Glutamatergic neuron (in vitro differentiated cells): ENCODE measurements around the gene TRPC6. TPM values are rescaled to one million over a fixed set of nuclear protein-coding genes. Genes with fewer than 3 reads are reported as not detected.

Source experiments
- DNase-seq: peaks from one replicate; pipeline ENCODE4 v3.0.0; 2022
- H3K27ac Mint-ChIP-seq: one replicate; pipeline ENCODE4 v1.8.0; 2020; ENCODE audit warnings: mild to moderate bottlenecking, mixed read lengths, inconsistent platforms; ENCODE audit not compliant: unreplicated experiment
- H3K27me3 Mint-ChIP-seq: one replicate; pipeline ENCODE4 v1.8.0; 2020; ENCODE audit warnings: mild to moderate bottlenecking, moderate library complexity, mixed read lengths, inconsistent platforms; ENCODE audit not compliant: unreplicated experiment
- H3K36me3 Mint-ChIP-seq: one replicate; pipeline ENCODE4 v1.8.0; 2020; ENCODE audit warnings: mild to moderate bottlenecking, mixed read lengths, inconsistent platforms; ENCODE audit not compliant: unreplicated experiment
- H3K4me1 Mint-ChIP-seq: one replicate; pipeline ENCODE4 v1.8.0; 2020; ENCODE audit warnings: mild to moderate bottlenecking, low read depth, mixed read lengths, inconsistent platforms; ENCODE audit not compliant: unreplicated experiment
- H3K4me3 Mint-ChIP-seq: one replicate; pipeline ENCODE4 v1.8.0; 2020; ENCODE audit warnings: mild to moderate bottlenecking, mixed read lengths, inconsistent platforms; ENCODE audit not compliant: unreplicated experiment
- H3K9me3 Mint-ChIP-seq: one replicate; pipeline ENCODE4 v1.8.0; 2020; ENCODE audit warnings: mild to moderate bottlenecking, moderate library complexity, mixed read lengths, inconsistent platforms; ENCODE audit not compliant: unreplicated experiment
- CTCF ChIP-seq: fragments of 200-600 bp; sonication (generic); IDR thresholded peaks from one replicate; pipeline ENCODE4 v1.5.0; 2021; ENCODE audit not compliant: partially characterized antibody, unreplicated experiment
- total RNA-seq: library from RNA; stranded (reverse); fragmentation: NEBNext Ultra II Directional; extraction: Animal tissue kit (Norgen Biotek cat#: 25700); gene quantifications from one replicate; pipeline ENCODE4 v1.2.1, GENCODE V29; 2021; ENCODE audit not compliant: unreplicated experiment

The TRPC6 gene
- total RNA-seq, 1 donor from 2014 or later: 0.27 TPM

GRCh38 chr11:101434026-101434643, 149.7 kb downstream of the TRPC6 start:
- no peak overlapping the region for H3K4me3 Mint-ChIP-seq
- H3K27ac Mint-ChIP-seq: no peak overlapping the region
- peaks cover 2% of the 10 kb centered on the region for H3K9me3 Mint-ChIP-seq
- TF ChIP-seq CTCF: no peak
- no peak for DNase-seq
- H3K4me1 Mint-ChIP-seq: peaks cover 3% of the 10 kb centered on the region
- H3K27me3 Mint-ChIP-seq: peaks cover 2% of the 10 kb centered on the region
- no peaks in the 10 kb centered on the region for H3K36me3 Mint-ChIP-seq

- Mint-ChIP-seq H3K9me3 (peaks cover 2% of the 10 kb centered on the region), H3K27ac (no peak overlapping the region), H3K27me3 (peaks cover 2% of the 10 kb centered on the region)
Observed at GRCh38 chr11:101433151-101433550, 150.7 kb downstream of the TRPC6 start.

GRCh38 chr11:101429703-101430540, 153.9 kb downstream of the TRPC6 start:
- peaks cover 2% of the 10 kb centered on the region for H3K9me3 Mint-ChIP-seq
- no peak for DNase-seq
- H3K27me3 Mint-ChIP-seq: peaks cover under 1% of the 10 kb centered on the region
- no peak overlapping the region for H3K4me3 Mint-ChIP-seq
- no peak overlapping the region for H3K27ac Mint-ChIP-seq
- no peak for TF ChIP-seq CTCF
- no peaks in the 10 kb centered on the region for H3K4me1 Mint-ChIP-seq
- peaks cover 8% of the 10 kb centered on the region for H3K36me3 Mint-ChIP-seq

More at GRCh38 chr11:101433151-101433550, 150.7 kb downstream of the TRPC6 start:
- H3K4me1 Mint-ChIP-seq: peaks cover 3% of the 10 kb centered on the region
- no peak overlapping the region for H3K4me3 Mint-ChIP-seq
- H3K36me3 Mint-ChIP-seq: peaks cover 5% of the 10 kb centered on the region
- DNase-seq: no peak
- TF ChIP-seq CTCF: no peak

- Mint-ChIP-seq H3K4me1 (no peaks in the 10 kb centered on the region), H3K36me3 (peaks cover 8% of the 10 kb centered on the region), H3K27ac (no peak overlapping the region), H3K4me3 (no peak overlapping the region), H3K27me3 (no peaks in the 10 kb centered on the region), H3K9me3 (peaks cover 2% of the 10 kb centered on the region)
- DNase-seq: no peak
- TF ChIP-seq CTCF: no peak
Observed at GRCh38 chr11:101428918-101429317, 154.9 kb downstream of the TRPC6 start.

GRCh38 chr11:101407324-101407723, 176.5 kb downstream of the TRPC6 start:
- TF ChIP-seq CTCF: no peak
- no peaks in the 10 kb centered on the region for H3K9me3 Mint-ChIP-seq
- no peak overlapping the region for H3K4me3 Mint-ChIP-seq
- no peaks in the 10 kb centered on the region for H3K4me1 Mint-ChIP-seq
- no peak for DNase-seq
- H3K27ac Mint-ChIP-seq: no peak overlapping the region
- H3K36me3 Mint-ChIP-seq: no peaks in the 10 kb centered on the region
- no peaks in the 10 kb centered on the region for H3K27me3 Mint-ChIP-seq
